ENCODE results near the gene ERCC8. TPM values are rescaled to one million over a fixed set of nuclear protein-coding genes. Genes with fewer than 3 reads are reported as not detected.
A peak's percentile ranks its signal among the peaks of the same experiment; 100 is the strongest.

Gene ERCC8
- total and polyA plus RNA-seq, 9 of the 15 experiments (the other 6 are each of a cell fraction or from before 2014, with no cell fraction given), result 10.1 to 41.8 (median 24.4) TPM

- TF ChIP-seq, protein P1, sequence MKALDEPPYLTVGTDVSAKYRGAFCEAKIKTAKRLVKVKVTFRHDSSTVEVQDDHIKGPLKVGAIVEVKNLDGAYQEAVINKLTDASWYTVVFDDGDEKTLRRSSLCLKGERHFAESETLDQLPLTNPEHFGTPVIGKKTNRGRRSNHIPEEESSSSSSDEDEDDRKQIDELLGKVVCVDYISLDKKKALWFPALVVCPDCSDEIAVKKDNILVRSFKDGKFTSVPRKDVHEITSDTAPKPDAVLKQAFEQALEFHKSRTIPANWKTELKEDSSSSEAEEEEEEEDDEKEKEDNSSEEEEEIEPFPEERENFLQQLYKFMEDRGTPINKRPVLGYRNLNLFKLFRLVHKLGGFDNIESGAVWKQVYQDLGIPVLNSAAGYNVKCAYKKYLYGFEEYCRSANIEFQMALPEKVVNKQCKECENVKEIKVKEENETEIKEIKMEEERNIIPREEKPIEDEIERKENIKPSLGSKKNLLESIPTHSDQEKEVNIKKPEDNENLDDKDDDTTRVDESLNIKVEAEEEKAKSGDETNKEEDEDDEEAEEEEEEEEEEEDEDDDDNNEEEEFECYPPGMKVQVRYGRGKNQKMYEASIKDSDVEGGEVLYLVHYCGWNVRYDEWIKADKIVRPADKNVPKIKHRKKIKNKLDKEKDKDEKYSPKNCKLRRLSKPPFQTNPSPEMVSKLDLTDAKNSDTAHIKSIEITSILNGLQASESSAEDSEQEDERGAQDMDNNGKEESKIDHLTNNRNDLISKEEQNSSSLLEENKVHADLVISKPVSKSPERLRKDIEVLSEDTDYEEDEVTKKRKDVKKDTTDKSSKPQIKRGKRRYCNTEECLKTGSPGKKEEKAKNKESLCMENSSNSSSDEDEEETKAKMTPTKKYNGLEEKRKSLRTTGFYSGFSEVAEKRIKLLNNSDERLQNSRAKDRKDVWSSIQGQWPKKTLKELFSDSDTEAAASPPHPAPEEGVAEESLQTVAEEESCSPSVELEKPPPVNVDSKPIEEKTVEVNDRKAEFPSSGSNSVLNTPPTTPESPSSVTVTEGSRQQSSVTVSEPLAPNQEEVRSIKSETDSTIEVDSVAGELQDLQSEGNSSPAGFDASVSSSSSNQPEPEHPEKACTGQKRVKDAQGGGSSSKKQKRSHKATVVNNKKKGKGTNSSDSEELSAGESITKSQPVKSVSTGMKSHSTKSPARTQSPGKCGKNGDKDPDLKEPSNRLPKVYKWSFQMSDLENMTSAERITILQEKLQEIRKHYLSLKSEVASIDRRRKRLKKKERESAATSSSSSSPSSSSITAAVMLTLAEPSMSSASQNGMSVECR (CRISPR knock-in tag; IDR thresholded peaks at IDR 0.05), result no peak; the same call in 1 of the 2 replicates
- peak; percentile 82 for TF ChIP-seq ZNF263 (CRISPR knock-in tag; IDR thresholded peaks at IDR 0.05; ENCODE audit: borderline replicate concordance)
- TF ChIP-seq, protein P2, sequence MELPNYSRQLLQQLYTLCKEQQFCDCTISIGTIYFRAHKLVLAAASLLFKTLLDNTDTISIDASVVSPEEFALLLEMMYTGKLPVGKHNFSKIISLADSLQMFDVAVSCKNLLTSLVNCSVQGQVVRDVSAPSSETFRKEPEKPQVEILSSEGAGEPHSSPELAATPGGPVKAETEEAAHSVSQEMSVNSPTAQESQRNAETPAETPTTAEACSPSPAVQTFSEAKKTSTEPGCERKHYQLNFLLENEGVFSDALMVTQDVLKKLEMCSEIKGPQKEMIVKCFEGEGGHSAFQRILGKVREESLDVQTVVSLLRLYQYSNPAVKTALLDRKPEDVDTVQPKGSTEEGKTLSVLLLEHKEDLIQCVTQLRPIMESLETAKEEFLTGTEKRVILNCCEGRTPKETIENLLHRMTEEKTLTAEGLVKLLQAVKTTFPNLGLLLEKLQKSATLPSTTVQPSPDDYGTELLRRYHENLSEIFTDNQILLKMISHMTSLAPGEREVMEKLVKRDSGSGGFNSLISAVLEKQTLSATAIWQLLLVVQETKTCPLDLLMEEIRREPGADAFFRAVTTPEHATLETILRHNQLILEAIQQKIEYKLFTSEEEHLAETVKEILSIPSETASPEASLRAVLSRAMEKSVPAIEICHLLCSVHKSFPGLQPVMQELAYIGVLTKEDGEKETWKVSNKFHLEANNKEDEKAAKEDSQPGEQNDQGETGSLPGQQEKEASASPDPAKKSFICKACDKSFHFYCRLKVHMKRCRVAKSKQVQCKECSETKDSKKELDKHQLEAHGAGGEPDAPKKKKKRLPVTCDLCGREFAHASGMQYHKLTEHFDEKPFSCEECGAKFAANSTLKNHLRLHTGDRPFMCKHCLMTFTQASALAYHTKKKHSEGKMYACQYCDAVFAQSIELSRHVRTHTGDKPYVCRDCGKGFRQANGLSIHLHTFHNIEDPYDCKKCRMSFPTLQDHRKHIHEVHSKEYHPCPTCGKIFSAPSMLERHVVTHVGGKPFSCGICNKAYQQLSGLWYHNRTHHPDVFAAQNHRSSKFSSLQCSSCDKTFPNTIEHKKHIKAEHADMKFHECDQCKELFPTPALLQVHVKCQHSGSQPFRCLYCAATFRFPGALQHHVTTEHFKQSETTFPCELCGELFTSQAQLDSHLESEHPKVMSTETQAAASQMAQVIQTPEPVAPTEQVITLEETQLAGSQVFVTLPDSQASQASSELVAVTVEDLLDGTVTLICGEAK (IDR thresholded peaks at IDR 0.05), result peak; percentile 11; the same call in 1 of the 2 replicates
- TF ChIP-seq, protein P2 (CRISPR knock-in tag; IDR thresholded peaks at IDR 0.05), result no peak
- 0 out of 2 replicates have a peak, but pooled peaks have one; percentile 10 for TF ChIP-seq ERF (CRISPR knock-in tag; IDR thresholded peaks at IDR 0.05)
- TF ChIP-seq SAP30 (IDR thresholded peaks at IDR 0.05; ENCODE audit: borderline replicate concordance, insufficient read depth, low read depth, low read length, poor library complexity, severe bottlenecking), result peak; percentile 12
- TF ChIP-seq ESRRA (IDR thresholded peaks at IDR 0.05; ENCODE audit: borderline replicate concordance, low read depth), result peak; percentile 30; the same call in 1 of the 2 replicates
- TF ChIP-seq FOSL1 (tag; conservative IDR thresholded peaks at IDR 0.05), result no peak
These were observed 101.4 kb downstream of the ERCC8 start (continued) for GRCh38 chr5:60843386-60843935.

Data from K562 (cell line).